NCI-H2227 treated with DMSO at 0.1 percent for 48 hours (cell line): ENCODE measurements around the gene ZEB1.
"Not testable (repeated sequence)": the region's sequence is repeated elsewhere in the genome, so short reads cannot be mapped to it uniquely, and the experiment has no call there.

Experiments used
- DNase-seq: peaks from one replicate; lab custom pipeline; 2025; lab: John Stamatoyannopoulos, UW

Gene ZEB1

GRCh38 chr10:31508234-31508633, 189.2 kb downstream of the ZEB1 start:
- no peak for DNase-seq

DNA sequence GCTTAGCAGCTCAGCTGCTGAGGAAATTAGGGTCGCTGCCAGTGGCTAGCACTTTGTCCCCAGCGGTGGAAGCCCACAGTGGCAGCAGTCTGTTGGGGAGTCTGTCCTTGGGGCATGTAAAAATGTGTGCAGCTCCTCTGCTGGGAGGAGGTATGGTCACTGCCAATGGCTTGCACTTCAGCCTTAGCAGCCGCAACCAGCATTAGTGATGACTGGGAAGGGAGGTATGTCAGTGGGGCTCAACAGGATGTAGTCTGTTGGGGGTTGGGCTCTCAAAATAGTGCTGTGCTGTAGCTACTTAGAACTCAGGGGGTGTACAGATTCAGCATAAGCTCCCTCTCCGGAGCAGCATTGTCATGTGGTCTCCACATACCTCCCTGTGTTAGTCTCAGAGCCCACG, 189.9 kb downstream of the ZEB1 start:
- DNase-seq = no peak

GRCh38 chr10:31509989-31510388, 191.0 kb downstream of the ZEB1 start:
- DNase-seq = no peak

DNA sequence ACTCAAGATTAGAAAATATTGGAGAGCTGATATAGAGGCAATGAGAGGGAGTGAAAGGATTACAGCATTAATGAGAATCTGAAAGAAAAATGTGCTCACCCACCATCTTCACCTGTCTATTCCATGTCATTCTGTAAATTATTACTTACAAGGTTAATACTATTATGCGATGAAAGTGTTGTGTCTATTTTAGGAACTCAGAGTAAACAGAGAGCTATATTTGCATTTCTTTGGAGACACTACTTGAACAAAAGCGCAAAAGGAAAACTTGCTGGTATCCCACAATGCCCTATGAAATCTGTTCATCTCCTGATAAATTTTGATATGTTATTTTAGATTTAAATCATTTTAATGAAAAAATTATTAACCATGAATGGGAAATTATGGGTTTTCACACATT, 196.1 kb downstream of the ZEB1 start:
- no peak for DNase-seq

- no peak for DNase-seq
Measured at GRCh38 chr10:31515819-31516402, 196.9 kb downstream of the ZEB1 start.

GRCh38 chr10:31520986-31521831, 202.2 kb downstream of the ZEB1 start:
- no peak for DNase-seq

- DNase-seq = no peak
Measured at GRCh38 chr10:31522820-31523219, 203.8 kb downstream of the ZEB1 start.

GRCh38 chr10:31524460-31524859, 205.4 kb downstream of the ZEB1 start:
- no peak for DNase-seq

GRCh38 chr10:31526178-31526577, 207.2 kb downstream of the ZEB1 start:
- DNase-seq = no peak

- no peak for DNase-seq
Measured at GRCh38 chr10:31526681-31527080, 207.7 kb downstream of the ZEB1 start.

GRCh38 chr10:31528831-31529230, 209.8 kb downstream of the ZEB1 start:
- DNase-seq = no peak

DNA sequence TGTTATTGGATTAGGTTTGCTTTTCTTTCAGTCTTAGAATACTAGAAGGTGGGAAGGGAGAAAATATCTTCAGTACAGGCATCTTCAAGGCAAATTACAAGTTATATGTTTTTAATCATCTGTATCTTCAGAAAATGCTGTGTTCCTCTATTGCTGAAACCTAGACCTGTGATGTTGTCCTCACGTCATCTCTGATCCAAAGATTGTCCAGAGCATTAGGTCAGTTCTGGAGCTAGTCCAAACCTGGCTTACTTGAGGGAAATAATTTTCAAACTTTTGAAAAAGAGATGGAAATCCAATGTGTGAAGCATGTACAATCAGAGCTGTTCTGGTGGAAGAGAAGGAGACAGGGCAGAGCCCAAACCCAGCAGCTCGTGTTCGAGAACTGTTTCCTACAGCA, 217.3 kb downstream of the ZEB1 start:
- no peak for DNase-seq

GRCh38 chr10:31549896-31550295, 230.9 kb downstream of the ZEB1 start:
- no peak for DNase-seq

GRCh38 chr10:31554556-31554955, 235.5 kb downstream of the ZEB1 start:
- no peak for DNase-seq

GRCh38 chr10:31557854-31558253, 238.8 kb downstream of the ZEB1 start:
- no peak for DNase-seq

DNA sequence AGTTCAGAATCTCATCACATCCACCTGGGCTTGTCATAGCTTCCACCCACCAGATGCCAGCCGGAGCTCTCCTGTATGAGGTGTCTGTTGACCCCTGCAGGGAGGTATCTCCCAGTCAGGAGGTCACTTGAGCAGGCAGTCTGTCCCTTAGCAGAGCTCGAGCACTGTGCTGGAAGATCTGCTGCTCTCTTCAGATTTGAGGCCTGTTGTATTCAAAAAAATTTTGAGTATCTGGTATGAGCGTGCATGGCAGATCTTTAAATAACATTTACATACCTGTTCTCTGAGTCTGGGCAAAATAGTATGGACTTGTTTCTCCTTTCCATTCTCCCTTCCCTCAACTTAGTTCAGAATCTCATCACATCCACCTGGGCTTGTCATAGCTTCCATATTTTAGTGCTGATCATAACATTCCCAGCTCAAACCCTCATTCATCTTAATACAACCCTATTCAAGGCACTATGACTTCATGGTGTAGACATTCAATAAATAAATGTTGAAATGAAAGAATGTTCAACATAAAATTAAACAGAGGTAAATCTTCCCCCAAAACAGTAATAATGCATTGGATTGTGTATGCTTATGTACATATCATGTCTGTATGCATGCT, 249.3 kb downstream of the ZEB1 start:
- DNase-seq = not testable (repeated sequence)

DNA sequence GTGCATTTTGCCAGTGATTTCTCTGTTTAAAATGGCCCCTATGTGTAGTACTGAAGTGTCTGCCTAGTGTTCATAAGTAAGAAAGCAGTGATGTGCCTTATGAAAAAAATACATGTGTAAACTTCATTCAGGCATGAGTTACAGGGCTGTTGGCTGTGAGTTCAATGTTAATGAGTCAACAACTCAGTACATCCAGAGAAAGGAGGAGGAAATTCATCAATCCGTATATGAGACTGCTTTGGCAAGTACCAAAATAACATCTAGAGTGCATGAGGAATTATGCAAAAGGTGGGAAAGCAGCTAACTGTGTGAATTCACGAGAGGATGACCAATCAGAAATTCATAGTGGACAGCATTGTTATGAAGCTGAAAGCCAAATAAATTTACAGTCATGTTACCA, 255.6 kb downstream of the ZEB1 start:
- DNase-seq = no peak

DNA sequence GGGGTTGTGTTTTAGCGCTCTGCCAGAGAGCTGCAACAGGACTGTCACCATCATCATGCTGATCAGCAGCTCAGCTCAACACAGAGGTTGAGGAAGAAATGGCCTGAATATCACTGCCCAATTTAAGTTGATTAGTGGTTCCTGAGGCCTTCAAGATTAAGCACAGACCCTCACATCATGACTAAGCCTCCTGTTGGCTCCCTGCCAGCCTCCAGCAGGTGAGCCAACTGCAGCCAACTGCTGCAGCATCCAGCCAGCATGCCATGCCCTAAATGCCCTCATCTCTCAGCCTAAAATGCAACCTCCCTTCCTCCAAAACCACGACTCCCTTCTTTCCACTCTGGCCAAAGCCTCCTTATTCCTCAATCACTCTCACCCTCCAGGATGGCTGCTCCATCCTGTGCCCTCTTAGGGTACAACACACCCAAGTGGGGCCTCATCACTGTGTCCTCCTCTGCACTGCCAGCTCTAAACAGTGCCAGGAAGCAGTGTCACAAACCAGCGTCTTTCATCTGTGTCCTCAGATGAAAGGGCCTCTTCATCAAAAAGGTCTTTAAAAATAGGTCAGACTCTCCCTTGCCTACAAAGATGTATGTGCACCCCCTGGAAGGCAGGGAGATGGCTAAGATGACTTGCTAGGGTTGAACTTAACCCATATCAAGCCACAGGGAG, 259.3 kb downstream of the ZEB1 start:
- DNase-seq = no peak

- DNase-seq = no peak
Measured at GRCh38 chr10:31578951-31579350, 259.9 kb downstream of the ZEB1 start.
